Adrenal gland (tissue), 5 donors: ENCODE data around the gene RND1.

Experiments used
- CTCF ChIP-seq, 6 experiments: fragments of 450-650 bp in 4 of 6; fragments of 200-600 bp in 2 of 6; sonication (generic) in 1 of 6; IDR thresholded peaks; 1 replicate in 5 of 6; 2 replicates in 1 of 6; pipeline versions ENCODE4 v1.5.1 to v1.8.0; 2016 to 2021; ENCODE audit warnings: antibody characterized with exemption in 6 of 6, mild to moderate bottlenecking in 2 of 6, moderate library complexity in 1 of 6
- POLR2A ChIP-seq, 2 donors: fragments of 450-650 bp; IDR thresholded peaks; one replicate each; pipeline ENCODE4 v1.6.1; 2017; ENCODE audit warnings: antibody characterized with exemption in 2 of 2, mild to moderate bottlenecking in 2 of 2, moderate library complexity in 1 of 2
- donor health status: DM: no; HTN: no; CAD: no.

GRCh38 chr12:48894271-48894670, 28.6 kb upstream of the RND1 start:
- no peak for TF ChIP-seq CTCF (IDR thresholded peaks at IDR 0.05)
- TF ChIP-seq POLR2A (IDR thresholded peaks at IDR 0.05), result no peak
